DND-41 (cell line): Measurements from ENCODE around the gene ZDHHC11B.
"Not testable (repeated sequence)": the region's sequence is repeated elsewhere in the genome, so short reads cannot be mapped to it uniquely, and the experiment has no call there.

Source experiments
- ATAC-seq: fragments of 200-7000 bp; cut with Tn5 transposase; 3 replicates; pipeline ENCODE4 v1.9.1; 2021; ENCODE audit warnings: low read depth; ENCODE audit not compliant: insufficient read depth
- DNase-seq: peaks from one replicate; pipeline ENCODE4 v3.0.0-alpha.2; 2020
- H2AFZ ChIP-seq: 2 replicates; pipeline ENCODE4 v1.6.0; 2012; ENCODE audit warnings: low read depth, low read length
- H3K27ac ChIP-seq: 2 replicates; pipeline ENCODE4 v1.5.1; 2012; ENCODE audit warnings: low read length, inconsistent platforms
- H3K27me3 ChIP-seq: fragments of 200-600 bp; sonication (generic); 2 replicates; pipeline ENCODE4 v1.6.0; 2012; ENCODE audit warnings: low read length, mild to moderate bottlenecking, inconsistent platforms; ENCODE audit not compliant: insufficient read depth, poor library complexity
- H3K36me3 ChIP-seq: 2 replicates; pipeline ENCODE4 v1.5.1; 2012; ENCODE audit warnings: low read length, inconsistent platforms; ENCODE audit not compliant: insufficient read depth
- H3K4me1 ChIP-seq: 2 replicates; pipeline ENCODE4 v1.5.1; 2012; ENCODE audit warnings: mild to moderate bottlenecking, low read length; ENCODE audit not compliant: insufficient read depth
- H3K4me2 ChIP-seq: 2 replicates; pipeline ENCODE4 v1.6.0; 2012; ENCODE audit warnings: mild to moderate bottlenecking, moderate library complexity, low read length, inconsistent platforms; ENCODE audit not compliant: insufficient read depth
- H3K4me3 ChIP-seq, 2 experiments: fragments of 200-600 bp in 1 of 2; shearing (Covaris generic) in 1 of 2; 2 replicates each; pipeline ENCODE4 v1.5.1; 2012 to 2016; ENCODE audit warnings: inconsistent platforms in 2 of 2, low read length in 2 of 2, mild to moderate bottlenecking in 2 of 2, low read depth in 1 of 2, moderate library complexity in 1 of 2
- H3K79me2 ChIP-seq: 2 replicates; pipeline ENCODE4 v1.6.0; 2012; ENCODE audit warnings: low read length, inconsistent platforms; ENCODE audit not compliant: insufficient read depth
- H3K9ac ChIP-seq: 2 replicates; pipeline ENCODE4 v1.6.0; 2012; ENCODE audit warnings: low read depth, mild to moderate bottlenecking, inconsistent platforms, low read length, moderate library complexity
- H3K9me3 ChIP-seq: 2 replicates; pipeline ENCODE4 v1.5.1; 2012; ENCODE audit warnings: low read length, moderate library complexity, mild to moderate bottlenecking, inconsistent platforms; ENCODE audit not compliant: insufficient read depth, severe bottlenecking
- H4K20me1 ChIP-seq: 2 replicates; pipeline ENCODE4 v1.6.0; 2012; ENCODE audit warnings: low read length; ENCODE audit not compliant: insufficient read depth
- CTCF ChIP-seq: IDR thresholded peaks from 2 replicates; pipeline ENCODE4 v1.5.1; 2012; ENCODE audit warnings: borderline replicate concordance, low read length, moderate library complexity, mild to moderate bottlenecking; ENCODE audit not compliant: poor library complexity, severe bottlenecking; ENCODE audit errors: extremely low read depth
- EZH2 ChIP-seq: IDR thresholded peaks from 3 replicates; pipeline ENCODE4 v1.6.1; 2012; ENCODE audit warnings: borderline replicate concordance, low read depth, mild to moderate bottlenecking, moderate library complexity, low read length, inconsistent platforms; ENCODE audit not compliant: severe bottlenecking

ZDHHC11B gene

GRCh38 chr5:780571-780970 lies 4.0 kb downstream of the ZDHHC11B start:
- not testable (repeated sequence) for DNase-seq, H3K4me1 ChIP-seq, H2AFZ ChIP-seq, H3K4me3 ChIP-seq, H3K9ac ChIP-seq, H3K4me2 ChIP-seq, H4K20me1 ChIP-seq, H3K9me3 ChIP-seq, H3K36me3 ChIP-seq, H3K79me2 ChIP-seq, ATAC-seq, H3K27ac ChIP-seq
- H3K27me3 ChIP-seq = peaks cover 12% of the 10 kb centered on the region

- not testable (repeated sequence) for H3K9ac ChIP-seq, H3K79me2 ChIP-seq
Observed at GRCh38 chr5:778967-779366, 5.6 kb downstream of the ZDHHC11B start.

GRCh38 chr5:778421-778820 lies 6.1 kb downstream of the ZDHHC11B start:
- not testable (repeated sequence) for H3K36me3 ChIP-seq, H3K27ac ChIP-seq, H4K20me1 ChIP-seq, DNase-seq, H3K4me2 ChIP-seq, H3K4me1 ChIP-seq, H3K27me3 ChIP-seq, H3K9me3 ChIP-seq, ATAC-seq, H2AFZ ChIP-seq, H3K79me2 ChIP-seq, H3K4me3 ChIP-seq, H3K9ac ChIP-seq

More at GRCh38 chr5:778967-779366, 5.6 kb downstream of the ZDHHC11B start:
- not testable (repeated sequence) for H3K9me3 ChIP-seq, H3K4me3 ChIP-seq, H3K27ac ChIP-seq, H3K4me2 ChIP-seq, H3K27me3 ChIP-seq, H3K36me3 ChIP-seq, H2AFZ ChIP-seq, ATAC-seq, H4K20me1 ChIP-seq, H3K4me1 ChIP-seq, DNase-seq

- no peak overlapping the region for H3K4me3 ChIP-seq
- ATAC-seq = no peak
- DNase-seq = no peak
Observed at GRCh38 chr5:777756-778161, 6.8 kb downstream of the ZDHHC11B start.

More at GRCh38 chr5:777756-778161, 6.8 kb downstream of the ZDHHC11B start:
- no peaks in the 10 kb centered on the region for H3K36me3 ChIP-seq
- H3K79me2 ChIP-seq = no peaks in the 10 kb centered on the region
- H3K27me3 ChIP-seq = no peaks in the 10 kb centered on the region
- no peaks in the 10 kb centered on the region for H3K9me3 ChIP-seq
- H3K4me2 ChIP-seq = no peak overlapping the region
- H2AFZ ChIP-seq = no peak overlapping the region
- peaks cover 3% of the 10 kb centered on the region; the same call in 1 of the 2 replicates for H4K20me1 ChIP-seq
- no peak overlapping the region for H3K27ac ChIP-seq
- H3K4me1 ChIP-seq = no peaks in the 10 kb centered on the region
- H3K9ac ChIP-seq = no peak overlapping the region
- TF ChIP-seq EZH2 (no peak), CTCF (no peak)
